NCI-H69 (cell line): ENCODE data around the gene MBNL1.
A peak's percentile ranks its signal among the peaks of the same experiment; 100 is the strongest.

ENCODE experiments used
- DNase-seq: peaks from one replicate; lab custom pipeline; 2025; lab: John Stamatoyannopoulos, UW

The MBNL1 gene

GRCh38 chr3:152298393-152299248, 29.9 kb downstream of the MBNL1 start:
- peak; percentile 89 for DNase-seq

GRCh38 chr3:152299249-152299976, 30.7 kb downstream of the MBNL1 start:
- DNase-seq, result peak; percentile 38

- DNase-seq, result no peak
Measured at GRCh38 chr3:152300029-152300731, 31.5 kb downstream of the MBNL1 start.

- peak; percentile 54 for DNase-seq
Measured at GRCh38 chr3:152301745-152302181, 33.0 kb downstream of the MBNL1 start.

DNA sequence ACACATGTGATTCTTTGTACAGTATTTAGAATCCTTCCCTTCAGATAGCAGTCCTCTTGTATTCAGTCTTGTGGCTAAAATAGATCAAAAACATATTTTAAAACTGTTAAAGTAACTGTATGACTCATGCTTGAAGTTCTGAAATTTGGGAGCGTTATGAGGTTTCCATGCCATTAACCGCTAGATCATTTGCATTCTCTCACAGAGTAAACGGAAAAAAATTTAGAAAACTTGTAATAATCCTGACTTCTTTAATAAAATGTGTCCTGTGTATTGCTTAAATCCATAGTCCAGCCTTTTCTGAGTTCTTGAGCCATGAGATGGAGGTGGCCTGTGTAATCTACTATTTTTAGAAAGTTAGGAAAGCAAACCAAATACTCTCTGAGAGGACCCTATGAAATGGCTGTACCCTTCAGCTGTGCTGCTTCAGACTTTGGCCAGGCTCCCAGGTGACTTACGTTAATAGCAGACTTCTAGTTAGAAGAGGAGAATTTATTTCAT, 33.8 kb downstream of the MBNL1 start:
- DNase-seq, result peak; percentile 9

DNA sequence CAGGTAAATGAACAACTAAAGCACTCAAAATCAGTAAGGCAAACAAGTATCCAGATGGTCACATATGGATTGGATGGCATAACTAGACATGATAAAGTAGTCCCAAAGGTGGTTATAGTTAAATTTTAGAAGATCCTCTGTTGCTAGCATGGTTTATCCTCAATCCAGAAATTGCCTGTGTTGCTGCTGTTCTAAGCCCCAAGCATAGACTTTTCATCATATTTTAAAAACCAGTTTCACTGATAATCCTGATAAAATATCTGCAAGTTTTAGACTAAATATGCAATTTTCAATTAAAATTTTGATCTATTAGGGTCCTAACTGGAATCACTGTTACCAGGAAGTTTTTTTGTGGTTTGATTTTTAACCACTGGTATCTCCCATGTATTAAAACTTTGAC, 35.4 kb downstream of the MBNL1 start:
- DNase-seq, result no peak

- no peak for DNase-seq
Measured at GRCh38 chr3:152305075-152305474, 36.3 kb downstream of the MBNL1 start.

GRCh38 chr3:152307829-152308474, 39.2 kb downstream of the MBNL1 start:
- DNase-seq, result peak; percentile 6

DNA sequence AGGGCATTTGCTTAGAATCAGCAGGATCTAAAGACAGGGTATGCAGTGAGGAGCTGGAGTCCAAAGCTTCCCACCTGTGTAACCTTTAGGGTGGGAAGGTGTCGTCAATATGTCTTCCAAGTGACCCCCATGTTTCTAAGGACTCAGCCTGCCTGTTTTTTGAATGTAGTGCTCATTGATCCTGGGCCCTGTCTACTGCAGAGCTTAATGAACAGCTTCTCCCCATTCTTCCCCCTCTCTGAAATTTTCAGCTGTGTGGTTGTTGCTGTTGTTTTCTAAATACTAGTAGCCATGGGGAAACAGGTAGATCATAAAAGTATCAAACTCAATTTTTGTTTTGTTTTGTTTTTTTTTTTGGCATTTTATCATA, 39.7 kb downstream of the MBNL1 start:
- DNase-seq, result no peak

DNA sequence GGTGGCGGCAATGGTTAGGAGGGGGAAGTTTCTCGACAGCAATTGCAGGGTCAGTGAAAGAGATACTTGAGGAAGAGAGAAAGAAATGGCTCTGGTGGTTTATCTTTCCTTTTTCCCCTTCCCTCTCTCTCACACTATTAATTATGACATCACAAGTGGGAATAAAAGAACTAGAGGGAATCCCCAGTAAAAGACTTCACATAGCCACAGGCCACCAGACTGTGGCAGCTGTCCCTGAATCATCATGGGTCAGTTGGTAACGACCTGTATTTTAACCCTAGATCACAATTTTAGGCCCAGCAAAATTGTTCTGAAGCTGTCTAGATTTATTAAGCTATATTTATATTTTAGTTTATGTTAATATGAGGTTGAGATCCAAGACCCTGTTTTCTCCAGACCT, 40.3 kb downstream of the MBNL1 start:
- DNase-seq, result peak; percentile 9

GRCh38 chr3:152309535-152310307, 41.0 kb downstream of the MBNL1 start:
- DNase-seq, result no peak

DNA sequence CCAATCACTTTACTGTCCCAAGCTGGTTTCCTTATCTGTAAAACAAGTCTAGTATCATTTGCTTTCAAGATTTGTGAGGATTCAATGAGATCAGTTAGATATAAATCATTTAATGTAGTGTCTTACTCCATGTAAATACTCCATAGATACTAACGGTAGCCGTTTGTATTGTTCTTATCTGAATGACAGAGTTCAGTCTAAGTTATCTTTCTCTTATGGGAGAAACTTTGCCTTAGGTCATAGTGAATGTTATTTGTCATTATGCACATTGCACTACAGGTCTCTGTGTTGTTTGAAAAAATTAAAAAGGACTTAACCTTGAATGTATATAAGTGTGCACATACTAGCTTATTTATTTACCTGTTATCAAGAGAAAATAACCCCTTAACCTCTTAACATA, 44.7 kb downstream of the MBNL1 start:
- no peak for DNase-seq

- DNase-seq, result no peak
Measured at GRCh38 chr3:152313914-152314313, 45.2 kb downstream of the MBNL1 start.

GRCh38 chr3:152314677-152315353, 46.1 kb downstream of the MBNL1 start:
- DNase-seq, result peak; percentile 7

DNA sequence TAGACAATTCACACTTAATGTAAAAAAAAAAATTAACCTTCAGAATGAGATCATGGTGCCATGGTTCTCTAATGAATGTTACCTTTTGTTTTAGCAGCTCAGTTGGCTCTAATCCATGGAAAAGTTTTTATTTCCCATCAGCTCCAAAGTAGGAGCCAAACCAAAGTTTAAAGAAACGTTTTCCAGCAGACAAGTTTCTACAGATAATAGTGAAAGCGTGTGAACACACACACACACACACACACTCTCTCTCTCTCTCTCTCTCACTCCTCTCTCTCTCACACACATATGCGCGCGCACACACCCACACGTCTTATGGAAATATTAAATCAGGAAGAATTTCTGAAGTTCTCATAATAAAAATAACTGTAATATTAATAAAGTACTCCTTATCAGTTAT, 46.9 kb downstream of the MBNL1 start:
- DNase-seq, result no peak

- no peak for DNase-seq
Measured at GRCh38 chr3:152316318-152316717, 47.6 kb downstream of the MBNL1 start.

DNA sequence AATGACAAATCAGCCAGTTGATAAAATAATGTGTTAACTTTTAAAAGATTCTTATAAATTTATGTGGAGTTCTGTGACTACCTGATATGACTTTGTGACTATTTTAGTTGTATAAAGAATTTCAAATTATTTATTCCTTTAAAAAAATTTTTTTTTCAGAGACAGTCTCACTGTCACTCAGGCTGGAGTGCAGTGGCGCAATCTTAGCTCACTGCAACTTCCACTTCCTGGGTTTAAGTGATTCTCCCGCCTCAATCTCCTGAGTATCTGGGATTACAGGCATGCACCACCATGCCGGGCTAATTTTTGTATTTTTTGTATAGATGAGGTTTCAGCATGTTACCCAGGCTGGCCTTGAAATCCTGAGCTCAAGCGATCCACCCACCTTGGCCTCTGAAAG, 48.5 kb downstream of the MBNL1 start:
- no peak for DNase-seq

GRCh38 chr3:152317956-152318355, 49.2 kb downstream of the MBNL1 start:
- no peak for DNase-seq

DNA sequence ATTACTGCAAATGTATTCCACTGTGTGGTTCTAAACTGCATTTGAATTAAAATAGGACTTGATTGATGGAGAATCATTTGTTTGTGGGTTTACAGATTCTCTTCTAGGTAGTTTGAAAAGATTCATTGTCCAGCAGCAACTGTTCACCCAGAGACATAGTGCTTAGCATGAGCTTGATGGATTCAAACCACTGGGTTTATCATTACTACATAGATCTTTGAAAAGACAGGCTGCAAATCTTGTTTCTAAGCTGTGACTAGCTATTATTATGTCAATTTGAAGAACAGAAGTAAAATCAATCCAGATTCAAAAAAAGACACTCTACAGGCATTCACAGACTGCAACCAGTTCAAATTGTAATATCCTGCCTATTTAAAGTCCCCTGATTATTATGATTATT, 49.8 kb downstream of the MBNL1 start:
- DNase-seq, result no peak

DNA sequence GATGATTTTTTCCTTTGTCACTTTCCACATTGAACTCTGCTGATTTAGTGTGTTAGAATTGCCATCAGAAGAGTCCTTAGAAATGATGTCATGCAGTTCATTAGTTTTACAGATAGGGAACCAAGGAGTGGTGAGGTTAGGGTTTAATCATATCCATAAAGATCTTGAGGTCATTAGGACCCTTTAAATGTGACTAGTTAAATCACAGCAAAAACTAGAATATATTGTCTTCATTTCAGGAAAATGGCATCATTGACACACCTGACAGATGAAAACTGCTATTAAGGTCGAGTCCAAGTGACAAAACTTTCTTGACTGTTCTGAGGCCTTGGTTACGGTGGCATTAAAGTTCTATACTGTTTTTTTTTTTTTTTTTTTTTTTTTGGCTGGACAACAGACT, 50.5 kb downstream of the MBNL1 start:
- DNase-seq, result no peak
